Testis (tissue), 2 donors: ENCODE results near the gene RAP1GDS1.

Experiments
- CTCF ChIP-seq, 3 experiments: fragments of 450-650 bp in 2 of 3; fragments of 200-600 bp in 1 of 3; sonication (generic) in 1 of 3; IDR thresholded peaks; one replicate each; pipeline ENCODE4 v1.5.1; 2016 to 2019; ENCODE audit warnings: antibody characterized with exemption in 3 of 3, mild to moderate bottlenecking in 2 of 3, moderate library complexity in 1 of 3
- POLR2A ChIP-seq: fragments of 450-650 bp; IDR thresholded peaks from one replicate; pipeline ENCODE4 v1.6.1; 2017; ENCODE audit warnings: antibody characterized with exemption, mild to moderate bottlenecking, moderate library complexity

DNA sequence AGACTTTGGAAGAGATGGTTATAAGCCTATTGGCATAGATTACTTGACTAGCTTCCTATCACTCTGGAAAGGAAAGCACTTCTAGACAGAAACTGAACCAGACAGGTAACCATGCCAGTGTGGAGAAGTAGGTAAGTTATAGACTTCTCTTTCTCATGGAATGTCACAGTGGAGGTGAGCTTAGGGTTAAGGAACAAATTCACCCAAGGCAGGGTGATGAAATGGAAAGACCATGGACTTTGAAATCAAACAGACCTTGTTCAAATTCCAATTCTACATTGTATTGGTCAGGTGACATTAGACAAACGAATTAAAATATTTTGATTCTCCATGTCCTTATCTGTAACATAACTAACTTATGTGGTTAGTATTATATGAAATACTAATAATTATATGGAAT, 7.7 kb upstream of the RAP1GDS1 start:
- TF ChIP-seq POLR2A (no peak), CTCF (IDR thresholded peaks at IDR 0.05) (no peak)
